Body of pancreas (tissue), 4 donors: ENCODE results near the gene IZUMO1R.

ENCODE experiments used
- CTCF ChIP-seq, 7 experiments: fragments of 450-650 bp in 4 of 7; fragments of 200-600 bp in 3 of 7; sonication (generic) in 3 of 7; IDR thresholded peaks; one replicate each; pipeline ENCODE4 v1.5.1; 2016 to 2019; ENCODE audit warnings: antibody characterized with exemption in 7 of 7
- POLR2A ChIP-seq, 3 donors: fragments of 450-650 bp; IDR thresholded peaks; one replicate each; pipeline ENCODE4 v1.6.1; 2016; ENCODE audit warnings: antibody characterized with exemption in 3 of 3, mild to moderate bottlenecking in 2 of 3

- TF ChIP-seq POLR2A (IDR thresholded peaks at IDR 0.05) (no peak), CTCF (IDR thresholded peaks at IDR 0.05) (no peak)
Measured at GRCh38 chr11:94329501-94329900, 25.1 kb downstream of the IZUMO1R start.
